Measurements from ENCODE around the gene CDK6. TPM values are rescaled to one million over a fixed set of nuclear protein-coding genes. Genes with fewer than 3 reads are reported as not detected.
"Not testable (repeated sequence)": the region's sequence is repeated elsewhere in the genome, so short reads cannot be mapped to it uniquely, and the experiment has no call there.

The CDK6 gene
- total RNA-seq, 1 donor from 2014 or later = 26.8 TPM

GRCh38 chr7:92614660-92615174 is 221.7 kb downstream of the CDK6 start:
- ATAC-seq = no peak

GRCh38 chr7:92613720-92614119 is 222.7 kb downstream of the CDK6 start:
- ATAC-seq = no peak

DNA sequence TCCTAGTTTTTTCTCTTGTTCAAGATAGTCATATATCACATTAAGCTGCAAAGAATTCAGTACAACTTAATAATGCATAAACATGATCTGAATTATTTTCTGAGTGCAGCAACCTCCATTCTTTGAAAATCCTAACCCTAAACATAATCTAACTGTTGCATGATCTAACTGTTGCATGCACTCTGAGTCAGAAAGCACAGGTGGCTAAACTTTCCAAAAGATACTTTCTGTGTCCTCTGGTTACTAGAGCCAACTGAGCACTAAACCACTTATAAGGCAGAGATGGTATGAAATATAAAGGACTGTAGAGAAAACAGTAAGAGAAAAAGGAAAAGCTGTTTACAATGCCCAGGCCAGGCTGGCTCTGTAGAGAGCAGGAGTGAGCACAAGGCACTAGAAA is 223.2 kb downstream of the CDK6 start:
- no peak for ATAC-seq

GRCh38 chr7:92612501-92612900 is 223.9 kb downstream of the CDK6 start:
- ATAC-seq = no peak

GRCh38 chr7:92611735-92612134 is 224.6 kb downstream of the CDK6 start:
- ATAC-seq = no peak

DNA sequence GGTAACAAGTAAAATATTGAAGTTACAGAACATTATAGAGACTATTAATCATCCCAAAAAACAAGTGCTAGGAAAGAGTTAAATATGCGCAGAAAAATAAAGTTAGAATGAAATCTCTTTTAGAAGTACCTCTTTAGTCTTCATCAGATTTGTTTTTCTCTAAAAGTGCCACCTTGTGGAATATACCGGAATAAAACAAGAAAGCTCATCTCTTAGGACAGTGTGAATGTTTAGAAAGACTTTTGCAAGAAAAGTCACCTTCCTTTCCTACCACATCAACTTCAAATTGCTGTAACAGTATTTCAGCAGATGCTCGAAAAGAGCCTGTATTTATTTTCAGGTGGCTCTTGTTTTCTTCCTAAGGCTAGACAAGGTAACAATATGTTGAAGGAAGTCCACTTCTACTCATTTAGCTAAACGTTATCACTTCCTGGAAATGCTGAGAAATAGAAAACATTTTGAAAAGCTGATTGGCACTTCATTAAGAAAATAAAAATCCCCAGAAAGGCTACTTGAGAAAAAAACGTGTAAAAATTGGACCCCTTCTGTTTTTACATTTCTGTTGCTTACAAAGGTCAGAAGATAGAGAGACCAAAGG is 226.4 kb downstream of the CDK6 start:
- no peak for ATAC-seq

DNA sequence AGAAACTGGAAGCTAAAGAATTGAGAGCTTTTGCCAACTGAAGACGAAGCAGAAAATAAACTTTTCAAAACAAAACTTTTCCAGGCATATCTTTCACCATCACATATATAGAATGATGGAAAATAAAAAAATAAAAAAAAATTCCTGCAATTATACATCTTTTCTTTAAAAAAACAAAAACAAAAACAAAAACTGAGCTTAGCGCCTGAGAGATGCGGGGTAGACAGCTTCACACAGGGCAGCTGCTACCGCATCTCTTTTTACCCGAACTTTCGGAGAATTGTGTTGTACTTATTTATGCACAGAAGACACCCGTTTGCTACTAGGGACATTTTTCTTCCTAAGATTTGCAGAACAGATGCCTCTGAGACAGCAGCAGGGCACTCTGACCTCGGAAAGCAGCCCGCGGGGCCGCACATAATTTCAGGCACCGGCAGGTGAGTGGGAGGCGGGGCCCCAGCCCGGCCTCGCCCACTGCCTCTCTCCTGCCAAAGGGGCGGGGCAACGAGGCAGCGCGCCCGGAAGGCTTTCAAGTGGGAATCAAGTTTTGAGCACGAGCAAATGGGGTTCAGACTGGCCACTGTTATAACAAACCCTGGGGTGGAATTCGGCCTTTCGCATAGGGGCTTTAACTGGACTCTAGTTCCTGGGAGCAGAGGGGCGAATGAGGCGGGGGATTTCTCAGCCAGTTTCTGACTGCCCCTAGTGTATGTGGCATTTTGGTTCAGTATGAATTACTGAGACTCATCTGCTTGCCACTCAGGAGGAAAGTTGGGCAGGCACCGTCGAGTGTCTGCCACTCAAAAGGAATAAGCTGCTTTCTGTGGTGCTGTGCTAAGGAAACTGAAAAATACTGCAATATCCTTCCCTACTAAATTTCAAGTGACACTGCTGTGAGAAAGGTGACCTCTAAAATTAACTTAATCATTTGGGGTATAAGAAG is 227.7 kb downstream of the CDK6 start:
- ATAC-seq = peak; percentile 71

DNA sequence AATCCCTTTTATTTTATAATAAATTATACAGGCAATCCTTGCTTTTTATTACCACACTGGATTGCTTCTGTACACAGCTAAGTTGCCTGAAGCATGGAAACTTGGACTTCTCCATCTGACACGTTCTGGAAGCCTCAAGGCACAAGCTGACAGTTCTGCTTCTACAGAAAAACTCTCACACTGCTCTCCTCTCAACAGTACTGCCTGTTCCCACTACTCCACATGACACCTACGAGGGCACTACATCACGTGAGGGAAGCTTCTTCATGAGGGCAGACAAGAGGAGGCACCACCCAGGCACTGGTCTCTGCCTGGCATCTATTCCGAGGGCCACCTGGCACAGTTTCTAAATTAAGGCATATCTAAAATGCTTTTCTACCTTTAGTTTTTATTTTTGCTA is 229.4 kb downstream of the CDK6 start:
- no peak for ATAC-seq

- ATAC-seq = not testable (repeated sequence)
These were observed 231.9 kb downstream of the CDK6 start for GRCh38 chr7:92604517-92604916.

- ATAC-seq = no peak
These were observed 233.3 kb downstream of the CDK6 start for GRCh38 chr7:92603089-92603445.

- ATAC-seq = no peak
These were observed 233.9 kb downstream of the CDK6 start for GRCh38 chr7:92602352-92603088.

DNA sequence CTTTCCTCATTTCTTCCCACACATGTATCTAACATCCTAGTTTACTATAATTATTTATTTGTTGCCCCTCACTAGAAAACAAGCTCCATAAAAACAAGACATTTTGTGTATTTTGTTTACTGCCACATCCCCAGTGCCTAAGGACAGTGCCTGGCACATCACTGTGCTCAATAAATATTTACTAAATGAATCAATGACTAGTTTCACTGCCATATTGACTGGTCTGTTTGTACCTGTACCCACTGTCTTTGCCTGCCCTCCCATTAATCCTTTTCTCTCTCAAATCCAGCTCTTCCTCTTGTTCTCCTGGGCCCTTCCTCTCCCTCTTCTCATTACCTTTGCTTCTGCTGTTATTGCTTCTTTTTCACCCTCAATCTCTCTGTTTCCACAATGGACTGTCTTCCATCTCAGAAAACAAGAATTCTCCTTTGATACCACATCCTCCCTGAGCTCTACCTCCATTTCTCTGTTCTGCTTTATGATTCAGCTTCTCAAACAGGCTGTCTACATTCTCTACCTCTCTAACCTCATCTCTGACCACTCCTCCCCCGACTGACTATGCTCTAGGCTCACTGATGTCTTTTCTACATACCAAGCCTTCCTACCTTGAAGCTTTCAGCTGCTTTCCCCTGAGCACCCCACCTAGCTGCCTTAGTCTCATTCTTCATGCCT is 237.9 kb downstream of the CDK6 start:
- no peak for ATAC-seq

- no peak for ATAC-seq
These were observed 241.1 kb downstream of the CDK6 start for GRCh38 chr7:92595281-92595680.

DNA sequence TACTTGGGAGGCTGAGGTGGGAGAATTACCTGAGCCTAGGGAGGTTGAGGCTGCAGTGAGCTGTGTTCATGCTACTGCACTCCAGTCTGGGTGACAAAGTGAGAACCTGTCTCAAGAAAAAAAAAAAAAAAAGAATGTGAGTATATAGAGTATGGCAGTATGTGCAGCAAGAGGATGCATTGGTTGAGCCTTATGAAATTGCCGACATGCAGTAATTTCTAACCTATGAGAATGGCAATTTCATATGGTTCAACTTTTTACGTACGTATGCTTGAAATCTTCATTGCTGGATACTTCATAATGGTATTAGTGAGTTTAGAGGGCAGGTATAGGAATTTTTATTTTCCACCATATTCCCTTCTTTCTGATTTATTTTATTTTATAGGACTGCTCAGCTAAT is 241.6 kb downstream of the CDK6 start:
- no peak for ATAC-seq

DNA sequence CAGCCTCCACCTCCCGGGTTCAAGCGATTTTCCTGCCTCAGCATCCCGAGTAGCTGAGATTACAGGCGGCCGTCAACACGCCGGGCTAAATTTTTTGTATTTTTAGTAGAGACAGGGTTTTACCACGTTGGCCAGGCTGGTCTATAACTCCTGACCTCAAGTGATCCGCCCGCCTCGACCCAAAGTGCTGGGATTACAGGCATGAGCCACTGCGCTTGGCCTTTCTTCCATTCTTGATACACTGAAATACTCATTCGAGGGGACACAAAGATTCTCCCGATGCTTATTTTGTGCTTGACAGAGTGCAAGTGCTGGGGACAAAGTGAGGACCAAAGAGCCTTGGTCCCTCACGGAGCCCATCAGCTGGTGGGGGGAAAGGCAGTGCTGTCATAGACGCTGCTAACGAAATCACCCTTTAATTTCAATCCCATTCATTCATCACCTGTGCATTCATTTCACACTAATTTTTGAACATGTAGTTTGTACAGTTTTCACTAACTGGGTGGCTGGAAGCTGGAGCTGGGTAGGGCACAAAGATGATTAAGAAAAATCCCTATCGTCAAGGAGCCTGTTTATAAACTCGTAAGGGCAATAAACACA is 245.6 kb downstream of the CDK6 start:
- no peak for ATAC-seq

DNA sequence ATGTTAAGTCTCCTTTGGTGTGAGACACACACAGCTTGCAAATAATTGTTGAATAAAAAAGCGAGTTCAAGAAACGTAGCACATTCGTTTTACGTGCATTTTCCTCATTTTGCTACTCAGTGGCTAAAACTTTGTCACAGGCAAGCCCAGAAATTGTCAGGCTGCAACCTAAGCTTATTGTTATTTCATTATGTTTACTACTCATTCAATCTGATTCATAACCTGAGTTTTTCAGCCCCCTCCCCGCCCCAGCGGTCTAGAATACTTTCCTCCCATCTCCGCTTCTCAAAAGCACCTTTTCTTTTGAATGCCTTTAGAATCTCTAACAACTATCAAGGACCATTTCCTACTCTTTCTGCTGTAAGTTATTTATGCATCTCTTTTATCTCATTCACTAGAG is 247.3 kb downstream of the CDK6 start:
- no peak for ATAC-seq

GRCh38 chr7:92588561-92588960 is 247.8 kb downstream of the CDK6 start:
- ATAC-seq = no peak

GRCh38 chr7:92586841-92587240 is 249.5 kb downstream of the CDK6 start:
- ATAC-seq = no peak

- ATAC-seq = no peak
These were observed 250.0 kb downstream of the CDK6 start for GRCh38 chr7:92586403-92586802.

DNA sequence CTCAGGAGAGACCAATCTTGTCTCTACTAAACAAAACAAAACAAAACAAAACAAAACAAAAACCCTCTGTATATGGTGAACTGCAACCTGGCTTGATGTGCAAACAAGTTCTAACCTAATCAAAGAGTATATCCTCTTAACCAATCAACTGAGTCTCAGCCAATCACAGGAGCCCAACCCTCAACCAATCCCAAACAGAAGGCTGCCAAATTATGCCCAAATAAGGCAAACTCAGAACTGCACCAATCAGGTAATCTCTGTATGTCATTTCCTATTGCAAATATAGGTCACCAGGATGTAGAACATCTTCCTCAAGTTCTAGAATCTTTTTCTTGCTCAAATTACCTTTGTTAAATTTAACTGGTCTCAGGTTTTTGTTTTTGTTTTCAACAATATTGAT is 251.4 kb downstream of the CDK6 start:
- ATAC-seq = no peak

DNA sequence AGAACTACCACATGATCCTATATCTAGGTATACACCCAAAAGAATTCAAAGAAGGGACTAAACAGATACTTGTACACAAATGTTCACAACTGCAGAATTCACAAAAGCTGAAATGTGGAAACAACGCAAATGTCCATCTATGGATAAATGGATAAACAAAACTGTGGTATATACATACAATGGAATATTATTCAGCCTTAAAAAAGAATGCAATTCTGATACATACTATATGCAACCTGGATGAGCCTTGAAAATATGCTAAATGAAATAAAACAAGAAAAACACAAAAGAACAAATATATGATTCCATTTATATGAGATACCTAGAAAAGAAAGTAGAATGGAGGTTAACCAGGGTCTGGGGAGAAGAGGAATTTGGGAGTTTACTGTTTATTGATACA is 253.4 kb downstream of the CDK6 start:
- ATAC-seq = no peak

- no peak for ATAC-seq
These were observed 260.1 kb downstream of the CDK6 start for GRCh38 chr7:92576296-92576695.

Data from esophagus mucosa (tissue), 1 donor.